IPS-18c (cell line): ENCODE results near the gene MYLK4.

Experiments
- H3K4me3 ChIP-seq: 2 replicates; pipeline ENCODE4 v1.7.0; 2013; ENCODE audit warnings: low read depth, mild to moderate bottlenecking, low read length, moderate library complexity; ENCODE audit not compliant: insufficient read depth
- H3K9me3 ChIP-seq: one replicate; pipeline ENCODE4 v1.6.1; 2013; ENCODE audit warnings: mild to moderate bottlenecking, low read length, moderate library complexity; ENCODE audit not compliant: control insufficient read depth, insufficient read depth

Gene MYLK4

GRCh38 chr6:2614155-2614554 lies 136.6 kb downstream of the MYLK4 start:
- H3K9me3 ChIP-seq: no peaks in the 10 kb centered on the region
- no peak overlapping the region for H3K4me3 ChIP-seq
